Liver (tissue), 3 donors: Measurements from ENCODE around the gene MUC6.

Experiments used
- CTCF ChIP-seq: fragments of 150-350 bp; IDR thresholded peaks from 2 replicates; pipeline ENCODE4 v1.5.1; 2017; ENCODE audit warnings: improper control_type of control experiment, low read depth, low read length; ENCODE audit not compliant: missing input control
- NR2F2 ChIP-seq: IDR thresholded peaks from 2 replicates; pipeline ENCODE4 v1.6.1; 2016; ENCODE audit warnings: antibody characterized with exemption
- REST ChIP-seq: IDR thresholded peaks from 2 replicates; pipeline ENCODE4 v1.6.1; 2016; ENCODE audit warnings: antibody characterized with exemption, mild to moderate bottlenecking
- TAF1 ChIP-seq: conservative IDR thresholded peaks from 2 replicates; pipeline ENCODE4 v1.6.1; 2016; ENCODE audit warnings: antibody characterized with exemption, mild to moderate bottlenecking
- donor health status: healthy.
- donor health status: healthy.

- no peak for TF ChIP-seq REST
- TF ChIP-seq TAF1: no peak
- no peak for TF ChIP-seq CTCF
- no peak for TF ChIP-seq NR2F2
Measured at GRCh38 chr11:1029654-1030053, 6.9 kb downstream of the MUC6 start.
